ENCODE data around the gene LRRC8E.
"Not testable (repeated sequence)": the region's sequence is repeated elsewhere in the genome, so short reads cannot be mapped to it uniquely, and the experiment has no call there.

Gene LRRC8E

DNA sequence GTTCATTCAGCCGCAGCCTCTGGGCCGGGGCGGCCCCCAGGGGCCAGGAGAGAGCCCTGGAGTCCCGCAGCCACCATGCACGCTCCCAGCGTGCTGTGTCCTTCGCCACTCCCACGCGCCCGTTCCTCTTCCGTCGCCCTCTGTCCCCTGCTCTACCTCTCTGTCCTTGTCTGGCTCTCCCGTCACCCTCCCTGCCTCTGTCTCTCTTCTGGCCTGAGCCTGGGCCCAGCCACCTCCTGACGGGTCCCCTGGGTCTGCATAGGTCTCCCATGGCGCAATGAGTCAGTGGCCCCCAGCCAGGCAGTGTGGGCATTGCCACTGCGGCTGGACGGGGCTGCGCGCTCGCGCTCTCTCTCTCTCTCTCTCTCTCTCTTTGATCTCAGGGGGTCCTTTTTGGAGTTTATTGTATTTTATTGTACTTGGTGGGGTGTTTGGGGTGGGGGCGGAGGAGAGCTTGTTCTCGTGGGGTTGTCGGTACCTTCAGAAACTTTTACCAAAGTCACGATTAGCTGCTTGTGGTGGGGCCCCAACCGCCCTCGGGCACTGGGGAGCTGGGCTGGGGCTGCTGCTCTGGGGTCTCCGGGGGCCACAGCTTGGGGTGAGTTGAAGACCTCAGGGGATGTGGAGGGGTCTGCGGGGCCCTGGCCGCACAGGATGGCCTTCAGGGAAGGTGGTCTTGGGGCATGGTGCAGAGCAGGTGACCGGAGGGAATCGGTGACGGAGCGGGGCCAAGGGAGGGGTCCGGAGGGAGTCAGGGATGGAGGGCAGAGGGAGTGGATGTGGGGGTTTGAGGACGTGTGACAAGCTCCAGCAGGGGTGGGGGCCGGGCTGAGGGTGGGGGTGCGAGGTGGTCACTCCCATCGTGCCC, 24.6 kb downstream of the LRRC8E start:
- TF ChIP-seq JUND (IDR thresholded peaks at IDR 0.05; ENCODE audit: low read depth) = no peak
- in situ Hi-C loops (cut with HindIII; ENCODE audit: low pct_unique_long_range_greater_than_20kb, low sequenced_read_pairs) = no loop called here
- no peak for DNase-seq (ENCODE audit: low read depth in 1 of 2, low spot score in 1 of 2)

DNA sequence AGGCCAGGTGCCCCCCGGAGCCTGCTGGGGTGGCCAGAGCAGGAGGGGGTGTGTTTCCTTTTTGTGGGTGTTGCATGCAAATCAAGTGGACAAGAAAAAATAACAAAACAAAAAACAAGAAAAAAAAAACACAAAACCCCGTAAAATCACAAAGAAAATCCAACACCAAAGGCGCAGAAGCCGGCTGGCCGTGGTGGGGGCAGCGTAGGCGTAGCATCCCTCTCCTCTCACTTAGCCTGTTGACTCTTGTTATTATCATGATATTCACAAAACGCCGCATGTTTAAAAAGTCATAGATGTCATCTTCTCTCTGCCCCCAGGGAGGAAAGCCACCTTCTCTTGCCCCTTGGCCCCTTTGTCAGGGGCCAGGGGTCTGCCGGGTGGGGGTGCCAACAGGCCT, 25.3 kb downstream of the LRRC8E start:
- in situ Hi-C loops (cut with HindIII; ENCODE audit: low pct_unique_long_range_greater_than_20kb, low sequenced_read_pairs) = no loop called here
- no peak for TF ChIP-seq JUND (IDR thresholded peaks at IDR 0.05; ENCODE audit: low read depth)
- no peak for DNase-seq (ENCODE audit: low read depth in 1 of 2, low spot score in 1 of 2)

DNA sequence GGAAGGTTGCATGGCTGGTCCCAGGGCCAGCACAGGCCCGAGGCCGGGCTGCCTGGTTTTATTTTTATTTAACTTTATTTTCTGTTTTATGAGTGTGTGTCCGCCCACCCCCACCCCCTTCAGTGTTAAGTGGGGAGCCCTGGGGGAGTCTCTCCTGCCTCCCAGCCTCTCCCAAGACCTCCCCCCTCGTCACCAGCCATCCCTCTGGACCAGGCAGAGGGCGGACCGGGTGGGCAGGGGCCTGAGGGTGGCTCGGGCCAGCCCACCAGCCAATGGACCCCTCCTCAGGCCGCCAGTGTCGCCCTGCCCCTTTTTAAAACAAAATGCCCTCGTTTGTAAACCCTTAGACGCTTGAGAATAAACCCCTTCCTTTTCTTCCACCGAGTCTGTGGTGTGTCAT, 25.8 kb downstream of the LRRC8E start:
- no peak for TF ChIP-seq JUND (IDR thresholded peaks at IDR 0.05; ENCODE audit: low read depth)
- in situ Hi-C loops (cut with HindIII; ENCODE audit: low pct_unique_long_range_greater_than_20kb, low sequenced_read_pairs) = no loop called here
- DNase-seq (ENCODE audit: low read depth in 1 of 2, low spot score in 1 of 2) = no peak

DNA sequence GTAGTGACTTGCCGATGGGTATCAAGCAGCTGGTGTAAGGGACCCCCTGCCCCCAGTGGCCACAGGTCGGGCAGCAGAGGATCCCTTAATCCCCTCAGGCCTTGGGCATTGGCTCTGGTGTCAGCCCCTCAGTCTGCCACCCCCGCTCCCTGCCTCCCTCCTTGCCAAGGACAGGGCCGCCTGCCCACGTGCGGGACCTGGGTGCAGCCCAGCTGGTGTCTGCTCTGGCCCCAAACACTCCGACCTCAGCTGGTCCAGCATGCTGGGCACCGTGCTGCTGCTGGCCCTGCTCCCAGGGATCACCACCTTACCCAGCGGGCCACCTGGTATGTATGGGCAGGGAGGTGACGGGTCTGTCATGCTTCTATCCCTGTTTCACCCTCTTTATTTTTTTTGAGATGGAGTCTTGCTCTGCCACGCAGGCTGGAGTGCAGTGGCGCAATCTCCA, 26.3 kb downstream of the LRRC8E start, which contains the start of gene TGFBR3L:
Gene TGFBR3L, plus strand, starts transcription at position 233 of the 448 bp plus-strand sequence.
- no peak for DNase-seq (ENCODE audit: low read depth in 1 of 2, low spot score in 1 of 2)
- TF ChIP-seq JUND (IDR thresholded peaks at IDR 0.05; ENCODE audit: low read depth) = no peak
- in situ Hi-C loops (cut with HindIII; ENCODE audit: low pct_unique_long_range_greater_than_20kb, low sequenced_read_pairs) = no loop called here

DNA sequence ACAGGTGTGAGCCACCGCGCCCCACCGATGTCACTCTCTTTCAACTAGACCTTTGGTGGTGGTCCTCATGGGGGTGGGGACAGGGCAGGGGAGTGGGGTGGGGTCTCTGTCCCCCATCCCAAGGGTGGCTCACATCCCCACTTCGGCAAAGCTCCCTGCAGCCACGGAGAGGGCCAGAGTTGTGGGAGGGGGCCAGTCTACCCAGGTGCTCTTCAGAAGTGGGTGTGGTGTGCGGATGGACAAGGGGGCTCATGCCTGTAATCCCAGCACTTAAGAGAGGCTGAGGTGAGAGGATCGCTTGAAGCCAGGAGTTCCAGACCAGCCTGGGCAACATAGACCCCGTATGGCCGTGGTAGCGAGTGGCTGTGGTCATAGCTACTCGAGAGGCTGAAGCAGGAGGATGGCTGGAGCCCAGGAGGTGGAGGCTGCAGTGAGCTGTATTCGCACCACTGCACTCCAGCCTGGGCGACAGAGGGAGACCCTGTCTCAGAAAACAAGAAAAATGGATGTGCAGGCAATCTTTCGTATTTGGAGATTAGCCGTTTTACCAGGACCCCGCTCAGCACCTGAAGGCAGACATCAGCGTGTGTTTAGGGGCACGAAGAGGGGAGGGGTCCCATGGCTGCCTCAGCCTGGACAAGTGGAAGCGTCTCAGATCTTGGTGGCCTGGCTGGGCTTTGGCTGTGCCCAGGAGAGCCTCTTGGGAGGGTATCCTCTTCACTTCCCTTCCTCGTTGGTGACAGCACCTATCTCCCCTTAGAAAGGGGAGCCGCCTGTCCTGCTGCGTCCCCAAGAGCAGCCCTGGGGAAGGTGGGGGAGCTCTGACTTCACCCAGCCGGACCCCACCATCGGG, 27.2 kb downstream of the LRRC8E start:
- no peak for TF ChIP-seq JUND (IDR thresholded peaks at IDR 0.05; ENCODE audit: low read depth)
- in situ Hi-C loops (cut with HindIII; ENCODE audit: low pct_unique_long_range_greater_than_20kb, low sequenced_read_pairs) = no loop called here
- no peak for DNase-seq (ENCODE audit: low read depth in 1 of 2, low spot score in 1 of 2)

DNA sequence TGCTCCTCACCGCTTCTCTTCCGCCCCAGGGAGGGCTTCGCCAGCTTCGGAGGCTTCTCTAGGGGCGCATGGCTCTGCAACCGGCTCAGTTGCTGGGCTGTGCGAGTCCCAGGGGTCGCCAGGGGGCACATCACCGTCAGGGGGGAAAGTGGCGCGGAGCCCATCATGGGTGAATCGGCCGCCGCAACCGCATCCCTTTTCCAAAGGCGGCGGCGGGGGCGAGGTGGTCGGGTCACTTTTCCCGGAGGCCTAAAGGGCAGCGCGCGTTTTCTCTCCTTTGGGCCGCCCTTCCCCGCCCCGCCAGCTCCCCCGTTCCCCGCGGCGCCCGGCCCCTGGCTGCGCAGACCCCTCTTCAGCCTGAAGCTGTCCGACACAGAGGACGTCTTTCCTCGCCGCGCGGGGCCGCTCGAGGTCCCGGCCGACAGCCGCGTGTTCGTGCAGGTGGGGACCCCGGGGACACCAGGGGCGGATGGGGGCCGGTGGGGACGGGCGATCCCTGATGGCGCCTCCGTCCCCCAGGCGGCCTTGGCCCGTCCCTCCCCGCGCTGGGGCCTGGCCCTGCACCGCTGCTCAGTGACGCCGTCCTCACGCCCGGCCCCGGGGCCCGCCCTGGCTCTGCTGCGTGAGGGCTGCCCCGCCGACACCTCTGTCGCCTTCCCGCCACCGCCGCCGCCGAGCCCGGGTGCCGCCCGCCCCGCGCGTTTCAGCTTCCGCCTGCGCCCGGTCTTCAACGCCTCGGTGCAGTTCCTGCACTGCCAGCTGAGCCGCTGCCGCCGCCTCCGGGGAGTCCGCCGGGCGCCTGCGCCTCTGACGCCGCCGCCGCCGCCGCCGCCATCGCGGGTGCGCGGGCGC, 28.0 kb downstream of the LRRC8E start:
- DNase-seq (ENCODE audit: low read depth in 1 of 2, low spot score in 1 of 2) = peak; percentile 37 to 50
- TF ChIP-seq JUND (IDR thresholded peaks at IDR 0.05; ENCODE audit: low read depth) = no peak
- in situ Hi-C loops (cut with HindIII; ENCODE audit: low pct_unique_long_range_greater_than_20kb, low sequenced_read_pairs) = no loop called here

DNA sequence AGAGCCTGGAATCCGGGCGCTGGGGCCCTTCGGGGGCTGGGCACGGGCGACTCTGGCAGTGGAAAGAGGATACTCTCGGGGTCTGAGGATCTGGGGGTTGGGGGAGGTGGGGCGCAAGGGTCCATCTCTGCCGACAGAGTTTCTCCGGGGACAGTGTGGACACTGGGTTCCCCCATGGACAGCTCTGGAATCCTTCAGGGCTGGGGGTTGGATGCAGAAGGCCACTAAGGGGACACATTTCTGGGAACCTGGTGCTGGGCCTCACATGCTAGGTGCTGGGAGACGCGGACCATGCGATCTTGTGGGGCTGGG, 28.6 kb downstream of the LRRC8E start:
- in situ Hi-C loops (cut with HindIII; ENCODE audit: low pct_unique_long_range_greater_than_20kb, low sequenced_read_pairs) = no loop called here
- TF ChIP-seq JUND (IDR thresholded peaks at IDR 0.05; ENCODE audit: low read depth) = no peak
- DNase-seq (ENCODE audit: low read depth in 1 of 2, low spot score in 1 of 2) = no peak

DNA sequence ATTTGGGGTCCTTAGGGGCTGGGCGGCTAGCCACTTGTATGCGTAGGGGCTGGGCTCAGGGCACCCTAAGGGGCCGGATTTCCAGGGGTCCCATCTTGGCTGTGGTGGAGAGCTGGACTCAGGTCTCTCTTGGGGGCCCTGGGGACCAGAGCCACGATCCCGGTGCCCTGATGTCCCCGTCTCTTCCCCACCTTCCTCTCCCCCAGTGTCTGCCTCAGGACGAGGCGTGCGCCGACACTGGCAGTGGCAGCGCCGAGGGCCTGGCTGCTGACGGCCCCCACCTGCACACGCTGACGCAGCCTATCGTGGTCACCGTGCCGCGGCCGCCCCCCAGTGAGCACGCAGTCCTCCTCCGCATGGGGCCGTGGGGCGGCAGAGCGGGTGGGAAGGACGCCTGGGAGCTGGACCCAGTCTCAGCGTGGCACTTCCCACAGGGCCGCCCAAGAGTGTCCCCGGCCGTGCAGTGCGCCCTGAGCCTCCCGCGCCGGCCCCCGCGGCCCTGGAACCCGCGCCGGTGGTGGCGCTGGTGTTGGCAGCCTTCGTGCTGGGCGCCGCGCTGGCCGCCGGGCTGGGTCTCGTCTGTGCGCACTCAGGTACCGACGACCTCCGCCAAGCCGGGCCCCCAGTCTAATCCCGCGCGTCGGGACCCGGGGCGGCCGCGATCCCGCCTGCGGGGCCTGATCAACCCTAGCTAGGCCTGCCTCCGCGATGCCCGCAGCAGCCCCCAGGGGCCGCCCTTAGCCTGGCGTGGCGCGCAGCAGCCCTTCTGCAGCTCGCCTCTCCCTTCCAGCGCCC, 29.2 kb downstream of the LRRC8E start:
- in situ Hi-C loops (cut with HindIII; ENCODE audit: low pct_unique_long_range_greater_than_20kb, low sequenced_read_pairs) = no loop called here
- no peak for TF ChIP-seq JUND (IDR thresholded peaks at IDR 0.05; ENCODE audit: low read depth)
- peak; percentile 34 to 51 for DNase-seq (ENCODE audit: low read depth in 1 of 2, low spot score in 1 of 2)

DNA sequence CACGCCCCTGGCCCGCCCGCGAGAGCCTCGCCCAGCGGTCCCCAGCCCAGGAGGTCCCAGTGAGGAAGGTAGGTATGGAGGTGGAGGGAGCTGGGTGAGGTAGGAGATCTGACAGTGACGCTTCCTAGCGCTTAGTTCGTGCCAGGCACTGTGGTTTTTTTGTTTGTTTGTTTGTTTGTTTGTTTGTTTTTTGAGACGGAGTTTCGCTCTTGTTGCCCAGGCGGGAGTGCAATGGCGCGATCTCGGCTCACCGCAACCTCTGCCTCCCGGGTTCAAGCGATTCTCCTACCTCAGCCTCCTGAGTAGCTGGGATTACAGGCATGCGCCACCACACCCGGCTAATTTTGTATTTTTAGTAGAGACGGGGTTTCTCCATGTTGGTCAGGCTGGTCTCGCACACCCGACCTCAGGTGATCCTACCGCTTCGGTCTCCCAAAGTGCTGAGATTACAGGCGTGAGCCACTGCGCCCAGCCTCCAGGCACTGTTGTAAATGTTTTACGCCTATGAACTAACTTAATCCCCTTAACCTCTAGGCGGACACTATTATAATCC, 29.8 kb downstream of the LRRC8E start:
- in situ Hi-C loops (cut with HindIII; ENCODE audit: low pct_unique_long_range_greater_than_20kb, low sequenced_read_pairs) = not testable (repeated sequence)

DNA sequence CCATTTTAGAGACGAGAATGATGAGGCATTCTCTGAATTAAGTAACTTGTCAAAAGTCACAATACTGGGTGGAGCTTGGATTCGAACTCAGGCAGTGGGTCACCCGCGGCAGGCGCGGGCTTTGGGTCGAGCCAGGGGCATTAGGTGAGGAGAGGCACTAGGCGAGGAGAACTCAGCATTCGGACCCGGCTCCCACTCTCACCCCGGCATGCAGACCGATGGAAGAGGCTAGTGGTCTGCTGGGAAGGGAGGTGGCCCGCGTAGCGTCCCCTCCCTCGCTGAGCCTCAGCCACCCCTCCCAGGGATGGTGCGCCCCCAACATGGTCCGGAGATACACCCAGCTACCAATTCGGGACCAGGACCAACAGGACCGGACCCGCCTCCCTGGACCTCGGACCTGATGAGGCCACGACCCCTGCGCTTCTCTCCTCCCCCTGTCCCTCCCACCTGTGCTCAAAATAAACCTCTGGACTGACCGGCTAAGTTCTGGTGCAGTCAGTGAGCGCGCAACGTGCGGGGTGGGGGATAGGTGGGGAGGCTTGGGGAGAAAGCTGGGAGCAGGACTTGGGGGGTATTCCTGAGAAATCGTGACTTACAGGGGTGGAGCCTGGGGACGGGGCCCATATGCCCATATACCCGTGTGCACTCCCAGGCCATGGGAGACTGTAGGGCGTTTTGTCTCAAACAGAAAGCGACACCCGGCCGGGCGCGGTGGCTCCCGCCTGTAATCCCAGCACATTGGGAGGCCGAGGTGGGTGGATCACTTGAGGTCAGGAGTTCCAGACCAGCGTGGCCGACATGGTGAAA, 30.5 kb downstream of the LRRC8E start:
- in situ Hi-C loops (cut with HindIII; ENCODE audit: low pct_unique_long_range_greater_than_20kb, low sequenced_read_pairs) = no loop called here
- TF ChIP-seq JUND (IDR thresholded peaks at IDR 0.05; ENCODE audit: low read depth) = no peak
- DNase-seq (ENCODE audit: low read depth in 1 of 2, low spot score in 1 of 2) = no peak

More for the DNA sequence above, 29.8 kb downstream of the LRRC8E start:
- DNase-seq (ENCODE audit: low read depth in 1 of 2, low spot score in 1 of 2) = not testable (repeated sequence)

Data from T47D (cell line).